HL-60 (cell line): ENCODE results near the gene ALKBH5.

Experiments used
- DNase-seq, 2 experiments: peaks; one replicate each; pipeline ENCODE4 v3.0.0-alpha.2; 2010 to 2020; ENCODE audit warnings: low read depth in 1 of 2, low spot score in 1 of 2
- H3K27ac ChIP-seq: fragments of 250-450 bp; sonication (Bioruptor Pico); replicated peaks from 2 replicates; pipeline ENCODE4 v1.5.1; 2020; ENCODE audit warnings: mild to moderate bottlenecking, moderate library complexity
- H3K27me3 ChIP-seq: fragments of 250-450 bp; sonication (Bioruptor Pico); 2 replicates; pipeline ENCODE4 v1.5.1; 2021; ENCODE audit warnings: mild to moderate bottlenecking, moderate library complexity; ENCODE audit not compliant: insufficient read depth, poor library complexity, severe bottlenecking
- H3K4me3 ChIP-seq: replicated peaks from 2 replicates; pipeline ENCODE4 v1.5.1; 2011; ENCODE audit warnings: mild to moderate bottlenecking, control low read depth, low read length; ENCODE audit not compliant: insufficient read depth
- GABPA ChIP-seq: IDR thresholded peaks from 2 replicates; pipeline ENCODE4 v1.6.1; 2012; ENCODE audit warnings: low read depth
- POLR2AphosphoS5 ChIP-seq: IDR thresholded peaks from 2 replicates; pipeline ENCODE4 v1.6.1; 2012; ENCODE audit warnings: low read depth
- SPI1 ChIP-seq: IDR thresholded peaks from 2 replicates; pipeline ENCODE4 v1.6.1; 2012; ENCODE audit warnings: low read depth, mild to moderate bottlenecking, borderline replicate concordance
- TF ChIP-seq, protein P1 (sequence below): IDR thresholded peaks from one replicate; pipeline ENCODE4 v1.5.1; 2011; ENCODE audit warnings: low read length, control low read depth, inconsistent platforms; ENCODE audit not compliant: insufficient read depth
- TF ChIP-seq, protein P2 (sequence below): IDR thresholded peaks from 2 replicates; pipeline ENCODE4 v1.6.1; 2012; ENCODE audit warnings: low read depth; ENCODE audit not compliant: insufficient replicate concordance

The ALKBH5 gene

DNA sequence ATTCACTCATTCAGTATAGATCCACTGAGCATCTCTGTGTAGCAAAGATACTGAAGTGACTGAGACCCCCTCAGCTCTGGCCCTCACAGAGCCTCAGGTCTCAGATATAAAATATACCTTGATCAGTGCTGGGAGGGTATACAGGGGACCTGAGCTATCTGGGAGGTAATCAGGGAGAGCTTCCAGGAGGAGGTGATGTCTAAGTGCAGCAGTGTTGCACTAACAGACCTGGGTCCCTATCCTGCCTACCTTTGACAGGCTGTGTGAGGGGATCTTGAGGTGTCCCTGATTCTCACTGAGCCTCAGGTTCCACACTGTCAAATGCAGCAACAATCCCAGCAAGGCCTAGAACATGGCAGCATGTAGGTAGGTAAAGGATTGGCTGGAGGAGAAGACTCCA lies 6.5 kb upstream of the ALKBH5 start:
- DNase-seq, result no peak
- H3K27ac ChIP-seq, result no peak overlapping the region
- H3K27me3 ChIP-seq, result no peaks in the 10 kb centered on the region
- no peak overlapping the region for H3K4me3 ChIP-seq
- TF ChIP-seq, protein P1, sequence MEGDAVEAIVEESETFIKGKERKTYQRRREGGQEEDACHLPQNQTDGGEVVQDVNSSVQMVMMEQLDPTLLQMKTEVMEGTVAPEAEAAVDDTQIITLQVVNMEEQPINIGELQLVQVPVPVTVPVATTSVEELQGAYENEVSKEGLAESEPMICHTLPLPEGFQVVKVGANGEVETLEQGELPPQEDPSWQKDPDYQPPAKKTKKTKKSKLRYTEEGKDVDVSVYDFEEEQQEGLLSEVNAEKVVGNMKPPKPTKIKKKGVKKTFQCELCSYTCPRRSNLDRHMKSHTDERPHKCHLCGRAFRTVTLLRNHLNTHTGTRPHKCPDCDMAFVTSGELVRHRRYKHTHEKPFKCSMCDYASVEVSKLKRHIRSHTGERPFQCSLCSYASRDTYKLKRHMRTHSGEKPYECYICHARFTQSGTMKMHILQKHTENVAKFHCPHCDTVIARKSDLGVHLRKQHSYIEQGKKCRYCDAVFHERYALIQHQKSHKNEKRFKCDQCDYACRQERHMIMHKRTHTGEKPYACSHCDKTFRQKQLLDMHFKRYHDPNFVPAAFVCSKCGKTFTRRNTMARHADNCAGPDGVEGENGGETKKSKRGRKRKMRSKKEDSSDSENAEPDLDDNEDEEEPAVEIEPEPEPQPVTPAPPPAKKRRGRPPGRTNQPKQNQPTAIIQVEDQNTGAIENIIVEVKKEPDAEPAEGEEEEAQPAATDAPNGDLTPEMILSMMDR, result no peak
- TF ChIP-seq GABPA, result no peak

DNA sequence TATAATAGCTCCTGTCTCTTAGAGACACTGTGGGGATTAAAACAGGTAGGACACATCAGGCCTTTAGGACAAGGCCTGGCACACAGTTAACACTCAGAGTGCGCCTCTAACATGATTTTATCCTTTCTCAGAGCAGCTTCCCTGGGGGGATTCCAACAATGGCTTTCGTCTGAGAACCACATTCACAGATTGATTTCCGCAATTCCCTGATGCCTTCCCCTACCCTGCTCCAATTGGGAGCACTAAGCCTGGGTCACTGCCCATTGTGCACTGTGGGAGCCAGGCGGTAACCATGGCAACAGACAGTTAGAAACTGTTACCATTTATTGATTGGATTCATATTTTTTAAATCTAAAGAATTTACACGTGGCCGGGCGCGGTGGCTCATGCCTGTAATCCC lies 5.9 kb upstream of the ALKBH5 start:
- TF ChIP-seq SPI1 (no peak), GABPA (no peak), POLR2AphosphoS5 (no peak)
- TF ChIP-seq, protein P1, result no peak
- TF ChIP-seq, protein P2, sequence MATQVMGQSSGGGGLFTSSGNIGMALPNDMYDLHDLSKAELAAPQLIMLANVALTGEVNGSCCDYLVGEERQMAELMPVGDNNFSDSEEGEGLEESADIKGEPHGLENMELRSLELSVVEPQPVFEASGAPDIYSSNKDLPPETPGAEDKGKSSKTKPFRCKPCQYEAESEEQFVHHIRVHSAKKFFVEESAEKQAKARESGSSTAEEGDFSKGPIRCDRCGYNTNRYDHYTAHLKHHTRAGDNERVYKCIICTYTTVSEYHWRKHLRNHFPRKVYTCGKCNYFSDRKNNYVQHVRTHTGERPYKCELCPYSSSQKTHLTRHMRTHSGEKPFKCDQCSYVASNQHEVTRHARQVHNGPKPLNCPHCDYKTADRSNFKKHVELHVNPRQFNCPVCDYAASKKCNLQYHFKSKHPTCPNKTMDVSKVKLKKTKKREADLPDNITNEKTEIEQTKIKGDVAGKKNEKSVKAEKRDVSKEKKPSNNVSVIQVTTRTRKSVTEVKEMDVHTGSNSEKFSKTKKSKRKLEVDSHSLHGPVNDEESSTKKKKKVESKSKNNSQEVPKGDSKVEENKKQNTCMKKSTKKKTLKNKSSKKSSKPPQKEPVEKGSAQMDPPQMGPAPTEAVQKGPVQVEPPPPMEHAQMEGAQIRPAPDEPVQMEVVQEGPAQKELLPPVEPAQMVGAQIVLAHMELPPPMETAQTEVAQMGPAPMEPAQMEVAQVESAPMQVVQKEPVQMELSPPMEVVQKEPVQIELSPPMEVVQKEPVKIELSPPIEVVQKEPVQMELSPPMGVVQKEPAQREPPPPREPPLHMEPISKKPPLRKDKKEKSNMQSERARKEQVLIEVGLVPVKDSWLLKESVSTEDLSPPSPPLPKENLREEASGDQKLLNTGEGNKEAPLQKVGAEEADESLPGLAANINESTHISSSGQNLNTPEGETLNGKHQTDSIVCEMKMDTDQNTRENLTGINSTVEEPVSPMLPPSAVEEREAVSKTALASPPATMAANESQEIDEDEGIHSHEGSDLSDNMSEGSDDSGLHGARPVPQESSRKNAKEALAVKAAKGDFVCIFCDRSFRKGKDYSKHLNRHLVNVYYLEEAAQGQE, result no peak
- Histone ChIP-seq H3K4me3 (no peak overlapping the region), H3K27ac (no peak overlapping the region), H3K27me3 (no peaks in the 10 kb centered on the region)
- DNase-seq, result no peak

DNA sequence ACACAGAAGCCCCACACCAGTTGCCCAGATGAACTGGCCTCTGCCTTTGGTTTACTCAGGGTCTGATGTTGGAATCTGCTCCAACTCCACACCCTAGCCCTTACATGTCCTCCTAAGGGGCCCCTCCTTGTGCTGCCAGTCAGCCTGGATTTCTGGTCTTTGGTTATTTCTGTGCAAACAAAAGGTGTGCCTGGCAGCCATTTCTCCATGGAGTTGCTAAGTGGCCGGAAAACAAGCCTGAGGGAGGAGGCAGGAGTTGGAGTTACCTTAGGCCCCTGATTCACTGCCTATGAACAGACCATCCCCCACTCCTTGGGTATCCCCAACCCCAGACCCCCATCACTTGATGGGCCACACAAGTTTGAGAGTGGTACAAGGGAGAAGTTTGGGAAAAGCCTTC lies 4.4 kb upstream of the ALKBH5 start:
- no peak for DNase-seq
- TF ChIP-seq, protein P2, result no peak
- TF ChIP-seq, protein P1, result no peak
- TF ChIP-seq SPI1 (no peak), GABPA (no peak), POLR2AphosphoS5 (no peak)
- Histone ChIP-seq H3K27me3 (no peaks in the 10 kb centered on the region), H3K27ac (no peak overlapping the region), H3K4me3 (no peak overlapping the region)

DNA sequence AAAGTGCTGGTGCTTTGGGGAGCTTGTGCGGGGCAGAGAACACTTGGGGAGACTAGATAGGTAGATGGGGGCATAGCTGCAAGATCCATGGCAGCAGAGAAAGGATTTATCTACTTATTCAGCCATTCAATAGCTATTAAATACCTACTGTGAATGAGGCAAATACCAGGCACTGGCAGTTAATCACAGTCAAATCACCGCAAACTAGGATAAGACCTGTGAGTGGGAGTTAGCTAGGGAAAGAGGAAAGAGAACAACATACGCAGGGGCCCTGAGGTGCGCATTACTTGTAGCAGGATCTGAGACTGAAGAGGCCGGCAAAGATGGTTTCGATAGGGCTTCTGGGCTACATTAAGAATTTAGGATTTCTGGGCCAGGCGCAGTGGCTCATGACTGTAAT lies 3.8 kb upstream of the ALKBH5 start:
- TF ChIP-seq SPI1, result no peak
- no peak for TF ChIP-seq POLR2AphosphoS5
- no peak for TF ChIP-seq GABPA
- TF ChIP-seq, protein P1, result no peak
- TF ChIP-seq, protein P2, result no peak

More for the DNA sequence above, 3.8 kb upstream of the ALKBH5 start:
- no peaks in the 10 kb centered on the region for H3K27me3 ChIP-seq
- DNase-seq, result no peak
- no peak overlapping the region for H3K27ac ChIP-seq
- no peak overlapping the region for H3K4me3 ChIP-seq
